ENCODE measurements around the gene PRDM16.

- TF ChIP-seq CTCF (conservative IDR thresholded peaks at IDR 0.05 in 1 of 2, IDR thresholded peaks at IDR 0.05 in 1 of 2; ENCODE audit: extremely low read depth in 1 of 2, insufficient read depth in 1 of 2, low read depth in 1 of 2, low read length in 2 of 2) (no peak), EZH2 (IDR thresholded peaks at IDR 0.05; ENCODE audit: borderline replicate concordance, low read length) (no peak)
Measured at GRCh38 chr1:3192361-3192760, 123.4 kb downstream of the PRDM16 start.
